Cardiac fibroblast (primary cell): ENCODE results near the gene FAM229A.
"Not testable (repeated sequence)": the region's sequence is repeated elsewhere in the genome, so short reads cannot be mapped to it uniquely, and the experiment has no call there.

Source experiments
- DNase-seq, 2 donors: peaks; one replicate each; pipeline versions ENCODE4 v3.0.0 to v3.0.0-alpha.2; 2010; ENCODE audit warnings: low read depth in 2 of 2
- H3K4me3 ChIP-seq, 2 donors: replicated peaks in 1 of 2; 1 replicate in 1 of 2; 2 replicates in 1 of 2; pipeline ENCODE4 v1.5.1; 2011; ENCODE audit warnings: low read depth in 2 of 2, low read length in 2 of 2, mild to moderate bottlenecking in 2 of 2, moderate library complexity in 1 of 2
- TF ChIP-seq, protein P1 (sequence below): IDR thresholded peaks from one replicate; pipeline ENCODE4 v1.5.1; 2011; ENCODE audit warnings: low read depth, mild to moderate bottlenecking, low read length, inconsistent platforms

FAM229A gene

DNA sequence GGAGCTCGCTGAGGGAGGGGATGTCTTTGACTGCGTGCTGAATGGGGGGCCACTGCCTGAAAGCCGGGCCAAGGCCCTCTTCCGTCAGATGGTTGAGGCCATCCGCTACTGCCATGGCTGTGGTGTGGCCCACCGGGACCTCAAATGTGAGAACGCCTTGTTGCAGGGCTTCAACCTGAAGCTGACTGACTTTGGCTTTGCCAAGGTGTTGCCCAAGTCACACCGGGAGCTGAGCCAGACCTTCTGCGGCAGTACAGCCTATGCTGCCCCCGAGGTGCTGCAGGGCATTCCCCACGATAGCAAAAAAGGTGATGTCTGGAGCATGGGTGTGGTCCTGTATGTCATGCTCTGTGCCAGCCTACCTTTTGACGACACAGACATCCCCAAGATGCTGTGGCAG, 1.4 kb upstream of the FAM229A start:
- TF ChIP-seq, protein P1, sequence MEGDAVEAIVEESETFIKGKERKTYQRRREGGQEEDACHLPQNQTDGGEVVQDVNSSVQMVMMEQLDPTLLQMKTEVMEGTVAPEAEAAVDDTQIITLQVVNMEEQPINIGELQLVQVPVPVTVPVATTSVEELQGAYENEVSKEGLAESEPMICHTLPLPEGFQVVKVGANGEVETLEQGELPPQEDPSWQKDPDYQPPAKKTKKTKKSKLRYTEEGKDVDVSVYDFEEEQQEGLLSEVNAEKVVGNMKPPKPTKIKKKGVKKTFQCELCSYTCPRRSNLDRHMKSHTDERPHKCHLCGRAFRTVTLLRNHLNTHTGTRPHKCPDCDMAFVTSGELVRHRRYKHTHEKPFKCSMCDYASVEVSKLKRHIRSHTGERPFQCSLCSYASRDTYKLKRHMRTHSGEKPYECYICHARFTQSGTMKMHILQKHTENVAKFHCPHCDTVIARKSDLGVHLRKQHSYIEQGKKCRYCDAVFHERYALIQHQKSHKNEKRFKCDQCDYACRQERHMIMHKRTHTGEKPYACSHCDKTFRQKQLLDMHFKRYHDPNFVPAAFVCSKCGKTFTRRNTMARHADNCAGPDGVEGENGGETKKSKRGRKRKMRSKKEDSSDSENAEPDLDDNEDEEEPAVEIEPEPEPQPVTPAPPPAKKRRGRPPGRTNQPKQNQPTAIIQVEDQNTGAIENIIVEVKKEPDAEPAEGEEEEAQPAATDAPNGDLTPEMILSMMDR, result no peak
- DNase-seq, result no peak
- no peak overlapping the region for H3K4me3 ChIP-seq

DNA sequence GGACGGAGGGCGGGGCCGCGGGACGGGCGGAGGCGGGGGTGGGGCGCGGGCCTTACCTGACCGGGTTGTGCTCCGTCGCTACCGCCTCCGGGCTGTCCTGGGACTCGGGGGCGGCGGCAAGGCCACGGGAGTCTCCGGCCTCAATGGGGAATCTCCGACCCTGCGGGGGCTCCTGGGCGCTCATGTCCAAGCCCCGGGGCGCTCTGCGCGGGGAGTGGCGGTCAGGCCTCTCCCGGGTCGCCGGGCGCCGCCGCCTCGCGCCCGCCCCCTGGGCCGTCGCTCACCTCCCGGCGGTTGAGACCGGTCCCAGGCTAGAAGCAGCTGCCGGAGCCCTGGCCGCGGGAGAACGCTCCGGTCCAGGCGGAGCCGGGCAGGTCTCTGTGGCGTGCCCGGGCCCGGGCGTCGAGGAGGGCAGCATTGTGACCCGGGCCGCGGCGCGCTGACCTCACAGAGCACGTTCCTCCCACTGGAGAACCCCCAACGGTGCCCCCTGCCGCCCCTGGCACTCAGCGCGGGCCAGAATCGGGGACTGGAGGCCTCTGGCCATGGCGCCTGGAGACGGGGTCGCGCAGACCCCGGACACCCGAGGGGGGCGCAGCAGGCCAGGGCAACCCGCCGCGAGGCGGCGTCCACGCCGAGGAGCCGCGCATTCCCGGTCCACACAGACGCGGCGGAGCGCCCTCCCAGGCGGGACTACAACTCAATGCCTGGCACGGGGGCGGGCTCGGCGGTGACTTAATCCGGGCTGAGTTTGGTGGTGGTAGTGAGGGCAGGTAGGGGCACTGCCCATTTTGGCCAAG, 411 bp downstream of the FAM229A start:
- DNase-seq, result peak; percentile 27 to 51
- peak overlapping the region; percentile 5 to 28 for H3K4me3 ChIP-seq
- TF ChIP-seq, protein P1, result peak; percentile 20

DNA sequence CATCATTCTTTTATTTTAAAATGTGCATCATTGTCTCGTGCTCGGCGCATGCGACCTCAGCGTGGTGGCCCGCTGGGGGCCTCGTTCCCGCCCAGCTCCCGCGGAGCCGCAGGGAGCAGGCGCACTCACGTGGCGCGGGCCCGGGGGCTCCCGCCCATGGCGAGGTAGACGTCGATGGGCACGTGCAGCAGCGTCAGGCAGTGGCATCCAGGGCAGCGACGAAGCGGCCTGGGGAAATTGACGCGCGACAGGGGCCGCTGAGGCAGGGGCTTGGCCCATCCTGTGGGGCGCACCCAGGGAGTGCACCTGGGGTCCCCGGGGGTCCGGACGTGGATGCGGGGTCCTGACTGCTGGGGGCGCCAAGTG, 994 bp downstream of the FAM229A start:
- H3K4me3 ChIP-seq, result no peak overlapping the region
- no peak for DNase-seq
- TF ChIP-seq, protein P1, result no peak

DNA sequence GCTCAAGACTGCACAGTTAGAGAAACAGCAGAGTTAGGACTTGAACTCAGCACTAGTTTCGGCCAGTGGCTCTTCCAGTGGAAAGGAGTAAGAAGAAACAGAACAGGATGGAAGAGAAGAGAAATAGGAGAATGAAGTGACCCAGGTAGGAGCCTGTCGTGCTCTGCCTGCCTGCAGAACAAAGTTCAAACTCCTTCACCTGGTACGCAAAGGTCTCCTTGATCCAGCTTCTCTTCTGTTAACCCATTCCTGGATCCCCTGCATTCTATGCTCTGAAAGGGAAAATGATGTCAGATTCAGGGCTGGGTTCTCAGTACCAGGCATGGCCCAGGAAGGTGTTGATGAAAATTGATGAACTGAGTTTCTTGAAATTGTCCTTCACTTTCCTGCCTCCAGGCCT, 3.9 kb downstream of the FAM229A start:
- DNase-seq, result no peak
- TF ChIP-seq, protein P1, result no peak
- no peak overlapping the region for H3K4me3 ChIP-seq

DNA sequence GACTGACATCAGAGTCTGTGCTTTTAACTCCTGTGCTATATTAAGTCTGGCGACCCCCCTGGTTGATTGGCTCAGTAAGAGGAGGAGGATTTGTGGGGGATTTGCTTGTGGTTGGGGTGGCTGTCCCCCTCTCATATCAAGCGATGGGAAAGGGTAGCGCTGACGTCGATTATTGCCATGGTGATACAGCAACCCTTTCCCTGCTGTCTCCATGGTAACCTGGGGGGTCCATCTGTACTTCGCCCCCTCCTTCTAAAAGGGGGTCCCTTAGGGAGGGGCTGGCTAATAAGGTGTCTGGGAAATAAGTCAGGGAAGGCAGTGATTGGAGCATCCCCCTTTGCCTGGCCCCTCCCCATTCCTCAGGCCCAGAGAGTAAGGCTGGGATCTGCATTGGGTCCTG, 4.7 kb downstream of the FAM229A start:
- H3K4me3 ChIP-seq, result no peak overlapping the region
- TF ChIP-seq, protein P1, result no peak

DNA sequence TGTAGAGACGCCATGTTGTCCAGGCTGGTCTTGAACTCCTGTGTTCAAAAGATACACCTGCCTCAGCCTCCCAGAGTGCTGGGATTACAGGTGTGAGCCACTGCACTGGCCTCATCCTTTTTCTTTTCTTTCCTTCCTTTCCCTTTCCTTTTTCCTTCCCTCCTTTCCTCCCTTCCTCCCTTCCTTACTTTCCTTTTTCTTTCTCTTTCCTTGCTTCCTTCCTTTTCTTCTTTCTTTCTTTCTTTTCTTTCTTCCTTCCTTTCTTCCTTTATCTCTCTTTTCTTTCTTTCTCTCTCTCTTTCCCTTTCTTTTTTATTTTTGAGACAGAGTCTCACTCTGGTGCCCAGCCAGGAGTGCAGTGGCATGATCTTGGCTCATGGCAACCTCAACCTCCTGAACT, 5.8 kb downstream of the FAM229A start:
- no peak for DNase-seq
- TF ChIP-seq, protein P1, result no peak
- no peak overlapping the region for H3K4me3 ChIP-seq

More for the DNA sequence above, 4.7 kb downstream of the FAM229A start:
- no peak for DNase-seq

DNA sequence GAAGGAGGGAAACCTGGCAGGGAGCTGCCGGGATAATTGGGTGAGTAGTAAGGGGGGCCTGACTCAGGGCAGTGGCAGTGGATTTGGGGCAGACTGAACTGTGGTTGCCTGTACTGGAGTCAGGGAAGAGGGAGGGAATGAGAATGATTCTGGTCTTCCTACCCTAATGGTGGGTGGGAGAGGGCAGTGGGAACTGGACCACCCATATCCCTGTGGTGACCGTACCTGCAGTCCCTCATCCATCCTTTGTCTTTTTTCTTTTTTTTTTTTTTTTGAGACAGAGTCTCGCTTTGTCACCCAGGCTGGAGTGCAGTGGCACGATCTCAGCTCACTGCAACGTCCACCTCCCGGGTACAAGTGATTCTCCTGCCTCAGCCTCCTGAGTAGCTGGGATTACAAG, 6.5 kb downstream of the FAM229A start:
- not testable (repeated sequence) for DNase-seq, H3K4me3 ChIP-seq
